Upper lobe of left lung (tissue), 6 donors: ENCODE measurements around the gene AACS. TPM values are rescaled to one million over a fixed set of nuclear protein-coding genes. Genes with fewer than 3 reads are reported as not detected.

Experiments used
- ATAC-seq, 2 donors: fragments of 200-7000 bp; cut with Tn5 transposase; one replicate each; pipeline ENCODE4 v1.9.1; 2022; ENCODE audit warnings: mild to moderate bottlenecking in 2 of 2, moderate library complexity in 2 of 2; ENCODE audit not compliant: low FRiP score in 2 of 2
- DNase-seq, 2 donors: peaks; one replicate each; pipeline ENCODE4 v3.0.0-alpha.2; 2019 to 2020
- H3K27ac ChIP-seq, 4 donors: fragments of 200-600 bp; sonication (generic); one replicate each; pipeline ENCODE4 v1.5.1; 2016 to 2019
- H3K27me3 ChIP-seq, 4 donors: fragments of 200-600 bp; sonication (generic); one replicate each; pipeline ENCODE4 v1.5.1; 2017 to 2019
- H3K36me3 ChIP-seq, 4 donors: fragments of 200-600 bp; sonication (generic); one replicate each; pipeline ENCODE4 v1.5.1; 2016 to 2019
- H3K4me1 ChIP-seq, 4 donors: fragments of 200-600 bp; sonication (generic); one replicate each; pipeline ENCODE4 v1.5.1; 2018 to 2019
- H3K4me3 ChIP-seq, 4 donors: fragments of 200-600 bp; sonication (generic); one replicate each; pipeline ENCODE4 v1.5.1; 2017 to 2019; ENCODE audit warnings: mild to moderate bottlenecking in 2 of 4, moderate library complexity in 1 of 4
- H3K9me3 ChIP-seq, 4 donors: fragments of 200-600 bp; sonication (generic); one replicate each; pipeline ENCODE4 v1.5.1; 2018 to 2019
- CTCF ChIP-seq, 6 experiments: fragments of 450-650 bp in 4 of 6; fragments of 200-600 bp in 2 of 6; sonication (generic) in 2 of 6; IDR thresholded peaks; one replicate each; pipeline ENCODE4 v1.5.1; 2016 to 2019; ENCODE audit warnings: antibody characterized with exemption in 6 of 6
- EP300 ChIP-seq, 4 donors: sonication (generic); formaldehyde crosslinking; IDR thresholded peaks; one replicate each; pipeline ENCODE4 v1.5.1; 2017; ENCODE audit warnings: antibody characterized with exemption in 4 of 4, control low read depth in 2 of 4
- POLR2A ChIP-seq, 4 donors: fragments of 450-650 bp; IDR thresholded peaks; one replicate each; pipeline ENCODE4 v1.5.1; 2016 to 2017; ENCODE audit warnings: antibody characterized with exemption in 4 of 4, mild to moderate bottlenecking in 2 of 4
- POLR2AphosphoS5 ChIP-seq, 2 donors: sonication (generic); formaldehyde crosslinking; IDR thresholded peaks; one replicate each; pipeline ENCODE4 v1.5.1; 2017; ENCODE audit warnings: antibody characterized with exemption in 2 of 2
- WGBS, 2 donors: methylation state at CpG; one replicate each; pipeline ENCODE4 v1.1.5; 2017 to 2018; 5-methylcytosine and 5-hydroxymethylcytosine counted together
- total RNA-seq, 6 donors: library from RNA; depleted of rRNA in 4 of 6; stranded (reverse); fragments of >200 nt in 4 of 6; gene quantifications; one replicate each; pipeline versions ENCODE4 v1.1.0 to v1.2.1, GENCODE V29; 2016 to 2021
- donor health status: DM: no; HTN: no; CAD: no; lungs with moderate emphysema.
- donor health status: DM: no; HTN: yes; CAD: no; lungs with severe emphysema.

AACS gene
- total RNA-seq, 6 donors from 2014 or later: 14.7 to 28.6 (median 25.5) TPM

GRCh38 chr12:125187780-125188741 lies 122.8 kb downstream of the AACS start:
- H3K4me1 ChIP-seq: peaks cover 17 to 23% (median 20%) of the 10 kb centered on the region in 4 donors
- ATAC-seq (no peak), DNase-seq (no peak)
- TF ChIP-seq POLR2AphosphoS5 (IDR thresholded peaks at IDR 0.05) (no peak), CTCF (IDR thresholded peaks at IDR 0.05) (no peak), EP300 (IDR thresholded peaks at IDR 0.05) (no peak), POLR2A (IDR thresholded peaks at IDR 0.05) (no peak)
- no peaks in the 10 kb centered on the region for H3K9me3 ChIP-seq
- peaks cover 0 to 38% (median 16%) of the 10 kb centered on the region in 4 donors for H3K27me3 ChIP-seq
- no peaks in the 10 kb centered on the region for H3K36me3 ChIP-seq
- H3K4me3 ChIP-seq: no peak overlapping the region
- no peak overlapping the region for H3K27ac ChIP-seq
- WGBS, 2 donors: 1 to 3% methylated on average over 12 to 24 of the region's 25 CpGs

DNA sequence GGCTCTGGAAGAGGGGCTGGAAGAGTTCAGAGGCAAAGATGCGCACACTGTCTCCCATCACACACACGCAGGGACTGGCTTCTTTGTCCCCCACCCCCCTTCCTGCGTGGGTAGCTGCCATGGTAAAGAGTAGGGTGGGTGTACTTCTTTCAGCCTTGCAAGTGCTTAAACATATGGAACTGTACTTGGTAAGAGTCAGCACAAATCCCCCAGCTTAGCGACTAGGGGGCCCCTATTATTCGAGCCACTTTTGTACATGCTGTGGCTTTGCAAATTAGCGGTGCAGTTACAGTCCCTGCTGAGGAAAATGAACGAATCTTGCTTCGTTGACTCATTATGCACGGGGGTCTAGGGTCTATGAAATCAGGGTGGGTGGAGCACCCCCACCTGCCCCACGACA lies 123.8 kb downstream of the AACS start:
- ATAC-seq (no peak), DNase-seq (no peak)
- peaks cover 0 to 44% (median 16%) of the 10 kb centered on the region in 4 donors for H3K27me3 ChIP-seq
- WGBS, 2 donors: 10% methylated on average over 9 to 10 of the region's 10 CpGs
- H3K4me3 ChIP-seq: no peak overlapping the region
- no peaks in the 10 kb centered on the region for H3K9me3 ChIP-seq
- H3K27ac ChIP-seq: no peak overlapping the region
- peaks cover 16 to 18% (median 17%) of the 10 kb centered on the region in 4 donors for H3K4me1 ChIP-seq
- no peak for TF ChIP-seq CTCF (IDR thresholded peaks at IDR 0.05)
- TF ChIP-seq EP300 (IDR thresholded peaks at IDR 0.05): no peak
- no peak for TF ChIP-seq POLR2AphosphoS5 (IDR thresholded peaks at IDR 0.05)
- no peak for TF ChIP-seq POLR2A (IDR thresholded peaks at IDR 0.05)
- no peaks in the 10 kb centered on the region for H3K36me3 ChIP-seq

DNA sequence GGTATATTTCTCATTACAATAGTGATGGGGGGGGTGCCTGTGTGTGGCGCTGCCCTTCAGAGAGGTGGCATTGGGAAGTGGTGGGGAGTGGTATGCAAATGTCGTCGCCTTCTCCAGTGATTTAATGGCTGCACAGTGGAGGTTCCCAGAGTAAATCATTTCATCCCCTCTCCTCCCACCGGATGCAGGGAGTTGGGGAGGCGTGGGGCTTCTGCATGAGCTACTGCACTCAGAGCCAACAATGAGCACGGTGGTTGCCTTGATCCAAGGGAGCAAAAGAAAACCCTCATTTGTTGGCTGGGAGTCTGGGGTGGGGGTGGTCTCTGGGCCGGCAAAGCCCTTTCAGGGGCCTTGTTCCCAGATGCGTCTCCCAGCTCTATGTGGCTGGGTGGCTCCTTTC lies 124.3 kb downstream of the AACS start:
- no peaks in the 10 kb centered on the region for H3K36me3 ChIP-seq
- H3K4me3 ChIP-seq: no peak overlapping the region
- ATAC-seq (no peak), DNase-seq (no peak)
- no peak overlapping the region for H3K27ac ChIP-seq
- H3K4me1 ChIP-seq: peaks cover 16 to 18% (median 17%) of the 10 kb centered on the region in 4 donors
- H3K9me3 ChIP-seq: no peaks in the 10 kb centered on the region
- TF ChIP-seq POLR2A (IDR thresholded peaks at IDR 0.05) (no peak), POLR2AphosphoS5 (IDR thresholded peaks at IDR 0.05) (no peak), EP300 (IDR thresholded peaks at IDR 0.05) (no peak), CTCF (IDR thresholded peaks at IDR 0.05) (no peak)
- H3K27me3 ChIP-seq: peaks cover 0 to 44% (median 16%) of the 10 kb centered on the region in 4 donors
- WGBS, 2 donors: 8 to 22% methylated on average over 4 to 8 of the region's 8 CpGs

- H3K4me1 ChIP-seq: peaks cover 9 to 11% (median 10%) of the 10 kb centered on the region in 4 donors
- no peaks in the 10 kb centered on the region for H3K36me3 ChIP-seq
- no peaks in the 10 kb centered on the region for H3K9me3 ChIP-seq
- no peak overlapping the region for H3K27ac ChIP-seq
- ATAC-seq (no peak), DNase-seq (no peak)
- no peak overlapping the region for H3K4me3 ChIP-seq
- WGBS, 2 donors: 69 to 80% methylated on average over 10 of the region's 10 CpGs
- TF ChIP-seq EP300 (IDR thresholded peaks at IDR 0.05): no peak
- H3K27me3 ChIP-seq: peaks cover 0 to 38% (median 13%) of the 10 kb centered on the region in 4 donors
These were observed 126.3 kb downstream of the AACS start for GRCh38 chr12:125191361-125192087.

GRCh38 chr12:125192690-125193221 lies 127.5 kb downstream of the AACS start:
- Histone ChIP-seq H3K27ac (no peak overlapping the region), H3K4me3 (no peak overlapping the region), H3K36me3 (no peaks in the 10 kb centered on the region), H3K9me3 (no peaks in the 10 kb centered on the region), H3K27me3 (peaks cover 0 to 28% (median 9%) of the 10 kb centered on the region in 4 donors), H3K4me1 (no peaks in the 10 kb centered on the region)
- DNase-seq: no peak
- 58 to 72% methylated on average over 9 of the region's 9 CpGs for WGBS, 2 donors
- no peak for TF ChIP-seq CTCF (IDR thresholded peaks at IDR 0.05)
- TF ChIP-seq POLR2A (IDR thresholded peaks at IDR 0.05): no peak
- no peak for TF ChIP-seq POLR2AphosphoS5 (IDR thresholded peaks at IDR 0.05)
- TF ChIP-seq EP300 (IDR thresholded peaks at IDR 0.05): no peak
- ATAC-seq: no peak
